Activated CD8-positive, alpha-beta T cell treated with anti-CD3 and anti-CD28 coated beads for 36 hours (primary cell): ENCODE data around the gene KRTAP21-2. TPM values are rescaled to one million over a fixed set of nuclear protein-coding genes. Genes with fewer than 3 reads are reported as not detected.
"Not testable (repeated sequence)": the region's sequence is repeated elsewhere in the genome, so short reads cannot be mapped to it uniquely, and the experiment has no call there.

Source experiments
- ATAC-seq: fragments of 200-7000 bp; cut with Tn5 transposase; one replicate; pipeline ENCODE4 v1.10.0; 2021; ENCODE audit warnings: mild to moderate bottlenecking, moderate library complexity
- CTCF ChIA-PET: fragments of 350-600 bp; sonication (Branson Sonifier 250); formaldehyde crosslinking; loops from one replicate; lab custom pipeline; 2021; ENCODE audit warnings: antibody characterized with exemption; lab: Charles Lee
- POLR2A ChIA-PET: fragments of 350-600 bp; sonication (Branson Sonifier 250); formaldehyde crosslinking; loops from one replicate; lab custom pipeline; 2021; ENCODE audit warnings: antibody characterized with exemption; lab: Charles Lee
- DNase-seq: peaks from one replicate; pipeline ENCODE4 v3.0.0-alpha.2; 2020
- H3K27ac Mint-ChIP-seq: one replicate; pipeline ENCODE4 v1.8.0; 2021; ENCODE audit warnings: mild to moderate bottlenecking, mixed read lengths
- H3K27me3 Mint-ChIP-seq: one replicate; pipeline ENCODE4 v1.8.0; 2021; ENCODE audit warnings: mixed read lengths
- H3K36me3 Mint-ChIP-seq: one replicate; pipeline ENCODE4 v1.8.0; 2021; ENCODE audit warnings: low read depth, mixed read lengths
- H3K4me1 Mint-ChIP-seq: one replicate; pipeline ENCODE4 v1.8.0; 2021; ENCODE audit warnings: low read depth, mixed read lengths
- H3K4me3 Mint-ChIP-seq: one replicate; pipeline ENCODE4 v1.8.0; 2021; ENCODE audit warnings: mild to moderate bottlenecking, moderate library complexity, mixed read lengths
- H3K9me3 Mint-ChIP-seq: one replicate; pipeline ENCODE4 v1.8.0; 2021; ENCODE audit warnings: mixed read lengths
- CTCF ChIP-seq: fragments of 200-600 bp; IDR thresholded peaks from one replicate; pipeline ENCODE4 v1.8.0; 2022; ENCODE audit warnings: antibody characterized with exemption, mild to moderate bottlenecking
- intact Hi-C: fragments of 100-400 bp; cut with micrococcal nuclease; formaldehyde crosslinking; loops from one replicate; pipeline ENCODE4 v1.10.0; 2022
- total RNA-seq, 2 experiments: library from RNA; stranded (reverse); gene quantifications; one replicate each; pipeline ENCODE4 v1.2.3, GENCODE V29; 2021

Gene KRTAP21-2
- total RNA-seq, 2 experiments from 2014 or later: not detected

- ATAC-seq (no peak), DNase-seq (no peak)
- ChIA-PET CTCF (no interaction called here), POLR2A (no interaction called here)
- H3K4me1 Mint-ChIP-seq: no peaks in the 10 kb centered on the region
- TF ChIP-seq CTCF: no peak
- no peaks in the 10 kb centered on the region for H3K36me3 Mint-ChIP-seq
- intact Hi-C loops: no loop called here
- H3K4me3 Mint-ChIP-seq: no peak overlapping the region
- peaks cover 7% of the 10 kb centered on the region for H3K27me3 Mint-ChIP-seq
- no peak overlapping the region for H3K27ac Mint-ChIP-seq
- peaks cover 3% of the 10 kb centered on the region for H3K9me3 Mint-ChIP-seq
Measured at GRCh38 chr21:30758306-30758705, 11.2 kb upstream of the KRTAP21-2 start.

GRCh38 chr21:30755328-30755727, 8.3 kb upstream of the KRTAP21-2 start, which contains the start of gene KRTAP21-1:
KRTAP21-1 (minus strand) TSS chr21:30755428; CDS start chr21:30755378, 50 bp downstream.
- intact Hi-C loops, H3K4me3 Mint-ChIP-seq, POLR2A ChIA-PET: not testable (repeated sequence)

GRCh38 chr21:30740462-30740861, 6.6 kb downstream of the KRTAP21-2 start:
- no peak overlapping the region for H3K27ac Mint-ChIP-seq
- CTCF ChIA-PET: no interaction called here
- POLR2A ChIA-PET: no interaction called here
- H3K27me3 Mint-ChIP-seq: peaks cover 3% of the 10 kb centered on the region
- ATAC-seq (no peak), DNase-seq (no peak)
- TF ChIP-seq CTCF: no peak
- intact Hi-C loops: no loop called here
- H3K4me3 Mint-ChIP-seq: no peak overlapping the region
- no peaks in the 10 kb centered on the region for H3K4me1 Mint-ChIP-seq
- no peaks in the 10 kb centered on the region for H3K9me3 Mint-ChIP-seq
- no peaks in the 10 kb centered on the region for H3K36me3 Mint-ChIP-seq

More at GRCh38 chr21:30755328-30755727, 8.3 kb upstream of the KRTAP21-2 start, which contains the start of gene KRTAP21-1:
- ATAC-seq, H3K4me1 Mint-ChIP-seq, H3K27me3 Mint-ChIP-seq, H3K27ac Mint-ChIP-seq, DNase-seq, H3K36me3 Mint-ChIP-seq, H3K9me3 Mint-ChIP-seq, CTCF ChIA-PET: not testable (repeated sequence)

GRCh38 chr21:30733026-30733425, 14.0 kb downstream of the KRTAP21-2 start:
- DNase-seq: no peak
- Mint-ChIP-seq H3K4me1 (no peaks in the 10 kb centered on the region), H3K4me3 (no peak overlapping the region), H3K27ac (no peak overlapping the region), H3K36me3 (no peaks in the 10 kb centered on the region), H3K27me3 (peaks cover 9% of the 10 kb centered on the region), H3K9me3 (peaks cover 2% of the 10 kb centered on the region)
- intact Hi-C loops: no loop called here
- ChIA-PET CTCF (no interaction called here), POLR2A (no interaction called here)
- no peak for ATAC-seq
- TF ChIP-seq CTCF: no peak

GRCh38 chr21:30726726-30727125, 20.3 kb downstream of the KRTAP21-2 start:
- no peak for DNase-seq
- peaks cover 18% of the 10 kb centered on the region for H3K27me3 Mint-ChIP-seq
- ATAC-seq: no peak
- no peaks in the 10 kb centered on the region for H3K4me1 Mint-ChIP-seq
- CTCF ChIA-PET: no interaction called here
- POLR2A ChIA-PET: no interaction called here
- no peak for TF ChIP-seq CTCF
- H3K4me3 Mint-ChIP-seq: no peak overlapping the region
- intact Hi-C loops: no loop called here
- H3K27ac Mint-ChIP-seq: no peak overlapping the region
- no peaks in the 10 kb centered on the region for H3K36me3 Mint-ChIP-seq
- peaks cover 2% of the 10 kb centered on the region for H3K9me3 Mint-ChIP-seq

GRCh38 chr21:30719401-30719800, 27.7 kb downstream of the KRTAP21-2 start:
- peaks cover 7% of the 10 kb centered on the region for H3K9me3 Mint-ChIP-seq
- peak overlapping the region; percentile 78 for H3K27ac Mint-ChIP-seq
- intact Hi-C loops: no loop called here
- H3K4me3 Mint-ChIP-seq: no peak overlapping the region
- peaks cover 25% of the 10 kb centered on the region for H3K4me1 Mint-ChIP-seq
- ChIA-PET POLR2A (no interaction called here), CTCF (no interaction called here)
- no peak for TF ChIP-seq CTCF
- peaks cover 6% of the 10 kb centered on the region for H3K27me3 Mint-ChIP-seq
- ATAC-seq: peak; percentile 66
- peaks cover 2% of the 10 kb centered on the region for H3K36me3 Mint-ChIP-seq
- peak; percentile 8 for DNase-seq
